Neural crest cell (in vitro differentiated cells): ENCODE data around the gene LPAR2. TPM values are rescaled to one million over a fixed set of nuclear protein-coding genes. Genes with fewer than 3 reads are reported as not detected.
"Not testable (repeated sequence)": the region's sequence is repeated elsewhere in the genome, so short reads cannot be mapped to it uniquely, and the experiment has no call there.

Source experiments
- DNase-seq: peaks from one replicate; pipeline ENCODE4 v3.0.0; 2021; ENCODE audit warnings: low read depth, mixed read lengths, low spot score
- H3K27ac Mint-ChIP-seq: one replicate; pipeline ENCODE4 v1.8.0; 2021; ENCODE audit warnings: mild to moderate bottlenecking, mixed read lengths; ENCODE audit not compliant: unreplicated experiment
- H3K27me3 Mint-ChIP-seq: 2 replicates; pipeline ENCODE4 v1.8.0; 2021; ENCODE audit warnings: low read depth, mild to moderate bottlenecking, mixed read lengths
- H3K36me3 Mint-ChIP-seq: 2 replicates; pipeline ENCODE4 v1.8.0; 2021; ENCODE audit warnings: low read depth, mild to moderate bottlenecking, mixed read lengths
- H3K4me1 Mint-ChIP-seq: 2 replicates; pipeline ENCODE4 v1.8.0; 2021; ENCODE audit warnings: mixed read lengths
- H3K4me3 Mint-ChIP-seq: one replicate; pipeline ENCODE4 v1.8.0; 2021; ENCODE audit warnings: mild to moderate bottlenecking, mixed read lengths
- H3K9me3 Mint-ChIP-seq: 2 replicates; pipeline ENCODE4 v1.8.0; 2021; ENCODE audit warnings: mixed read lengths
- CTCF ChIP-seq: fragments of 200-600 bp; sonication (generic); conservative IDR thresholded peaks from 2 replicates; pipeline ENCODE4 v1.5.0; 2021; ENCODE audit warnings: antibody characterized with exemption, mild to moderate bottlenecking
- total RNA-seq: library from RNA; stranded (reverse); gene quantifications from 2 replicates; pipeline ENCODE4 v1.2.1, GENCODE V29; 2021

Gene LPAR2
- total RNA-seq, 1 donor from 2014 or later = 115 TPM

- Mint-ChIP-seq H3K9me3 (no peaks in the 10 kb centered on the region), H3K36me3 (no peaks in the 10 kb centered on the region), H3K4me3 (peak within 1 kb of the TSS; percentile 90), H3K4me1 (peaks cover 24% of the 10 kb centered on the region), H3K27me3 (peaks cover 6% of the 10 kb centered on the region), H3K27ac (peak within 1 kb of the TSS; percentile 39)
- peak; percentile 96 for DNase-seq
- TF ChIP-seq CTCF = no peak
These were observed 9.6 kb downstream of the LPAR2 start, which contains the start of gene PBX4 for GRCh38 chr19:19618219-19619051. PBX4 (minus strand) TSS chr19:19618687; CDS start chr19:19618629, 58 bp downstream.

GRCh38 chr19:19615086-19615485, 12.9 kb downstream of the LPAR2 start:
- Mint-ChIP-seq H3K36me3 (no peaks in the 10 kb centered on the region), H3K9me3 (no peaks in the 10 kb centered on the region), H3K27ac (no peak overlapping the region), H3K27me3 (peaks cover 6% of the 10 kb centered on the region), H3K4me1 (peaks cover 24% of the 10 kb centered on the region), H3K4me3 (peak overlapping the region; percentile 24)
- DNase-seq = no peak
- TF ChIP-seq CTCF = no peak

- Mint-ChIP-seq H3K27me3 (peaks cover 2% of the 10 kb centered on the region), H3K9me3 (no peaks in the 10 kb centered on the region), H3K4me1 (peaks cover 10% of the 10 kb centered on the region), H3K27ac (no peak overlapping the region), H3K36me3 (no peaks in the 10 kb centered on the region), H3K4me3 (no peak overlapping the region)
- DNase-seq = no peak
- TF ChIP-seq CTCF = no peak
These were observed 14.5 kb downstream of the LPAR2 start for GRCh38 chr19:19613506-19613905.

GRCh38 chr19:19610376-19611202, 17.4 kb downstream of the LPAR2 start:
- no peaks in the 10 kb centered on the region for H3K27me3 Mint-ChIP-seq
- no peak for DNase-seq
- H3K9me3 Mint-ChIP-seq = no peaks in the 10 kb centered on the region
- no peak overlapping the region for H3K27ac Mint-ChIP-seq
- H3K36me3 Mint-ChIP-seq = no peaks in the 10 kb centered on the region
- no peak for TF ChIP-seq CTCF
- H3K4me1 Mint-ChIP-seq = no peaks in the 10 kb centered on the region
- no peak overlapping the region for H3K4me3 Mint-ChIP-seq

- not testable (repeated sequence) for H3K4me3 Mint-ChIP-seq, H3K9me3 Mint-ChIP-seq, H3K36me3 Mint-ChIP-seq, H3K27ac Mint-ChIP-seq, H3K27me3 Mint-ChIP-seq, DNase-seq, H3K4me1 Mint-ChIP-seq
These were observed 21.3 kb downstream of the LPAR2 start for GRCh38 chr19:19606686-19607085.
